HEK293 (cell line): Measurements from ENCODE around the gene CNTN2.

Experiments
- CTCF ChIA-PET: fragments of 350-600 bp; formaldehyde crosslinking; extraction: SDS; loops from one replicate; lab custom pipeline; 2021; ENCODE audit warnings: antibody characterized with exemption; lab: Yijun Ruan, JAX
- POLR2A ChIA-PET: fragments of 300-600 bp; formaldehyde crosslinking; extraction: SDS; loops from one replicate; lab custom pipeline; 2020; ENCODE audit warnings: antibody characterized with exemption, inconsistent platforms; lab: Yijun Ruan, JAX
- H3K27ac ChIP-seq: fragments of 200-500 bp; sonication (Bioruptor generic); 2 replicates; pipeline ENCODE4 v1.5.1; 2014; ENCODE audit warnings: low read depth, low read length, control low read depth, inconsistent platforms; ENCODE audit errors: extremely low read depth
- H3K36me3 ChIP-seq, 2 experiments: fragments of 200-500 bp in 1 of 2; sonication (Bioruptor generic) in 1 of 2; 1 replicate in 1 of 2; 2 replicates in 1 of 2; pipeline ENCODE4 v1.5.1; 2014 to 2017; ENCODE audit warnings: inconsistent platforms in 2 of 2, low read length in 2 of 2; ENCODE audit not compliant: control insufficient read depth in 2 of 2, insufficient read depth in 1 of 2
- H3K4me1 ChIP-seq: fragments of 200-500 bp; sonication (Bioruptor generic); 2 replicates; pipeline ENCODE4 v1.5.1; 2014; ENCODE audit warnings: mild to moderate bottlenecking, low read length, inconsistent platforms; ENCODE audit not compliant: control insufficient read depth, insufficient read depth
- H3K4me3 ChIP-seq: 2 replicates; pipeline ENCODE4 v1.5.1; 2011; ENCODE audit warnings: low read depth, mild to moderate bottlenecking, control low read depth, low read length, moderate library complexity
- H3K9me3 ChIP-seq: fragments of 200-500 bp; sonication (Bioruptor generic); 2 replicates; pipeline ENCODE4 v1.5.1; 2014; ENCODE audit warnings: low read depth, low read length, inconsistent platforms; ENCODE audit not compliant: control insufficient read depth, insufficient read depth
- RBAK ChIP-seq: fragments of 450-650 bp; formaldehyde crosslinking; IDR thresholded peaks from 2 replicates; pipeline ENCODE4 v1.5.1; 2016; ENCODE audit warnings: missing biosample characterization, missing genetic modification characterization
- SP7 ChIP-seq: fragments of 450-650 bp; formaldehyde crosslinking; IDR thresholded peaks from 2 replicates; pipeline ENCODE4 v1.5.1; 2016; ENCODE audit warnings: missing biosample characterization, missing genetic modification characterization
- WT1 ChIP-seq: fragments of 450-650 bp; formaldehyde crosslinking; IDR thresholded peaks from 2 replicates; pipeline ENCODE4 v1.5.1; 2016; ENCODE audit warnings: missing biosample characterization, missing genetic modification characterization
- ZFP41 ChIP-seq: fragments of 450-650 bp; formaldehyde crosslinking; IDR thresholded peaks from 2 replicates; pipeline ENCODE4 v1.5.1; 2016; ENCODE audit warnings: missing biosample characterization, missing genetic modification characterization, borderline replicate concordance
- ZIC2 ChIP-seq: fragments of 450-650 bp; formaldehyde crosslinking; IDR thresholded peaks from 2 replicates; pipeline ENCODE4 v1.5.1; 2016; ENCODE audit warnings: missing biosample characterization, missing genetic modification characterization
- ZNF18 ChIP-seq: fragments of 450-650 bp; formaldehyde crosslinking; IDR thresholded peaks from 2 replicates; pipeline ENCODE4 v1.5.1; 2016; ENCODE audit warnings: missing biosample characterization, missing genetic modification characterization
- ZNF211 ChIP-seq: fragments of 450-650 bp; formaldehyde crosslinking; IDR thresholded peaks from 2 replicates; pipeline ENCODE4 v1.5.1; 2016; ENCODE audit warnings: low read depth, missing biosample characterization, missing genetic modification characterization
- ZNF292 ChIP-seq: fragments of 450-650 bp; formaldehyde crosslinking; IDR thresholded peaks from 2 replicates; pipeline ENCODE4 v1.5.1; 2016; ENCODE audit warnings: low read depth, missing biosample characterization, missing genetic modification characterization, borderline replicate concordance
- ZNF521 ChIP-seq: fragments of 450-650 bp; formaldehyde crosslinking; IDR thresholded peaks from 2 replicates; pipeline ENCODE4 v1.5.1; 2017; ENCODE audit warnings: missing biosample characterization, mild to moderate bottlenecking, missing genetic modification characterization
- ZNF529 ChIP-seq: fragments of 450-650 bp; formaldehyde crosslinking; IDR thresholded peaks from 2 replicates; pipeline ENCODE4 v1.5.1; 2017; ENCODE audit warnings: missing genetic modification characterization, missing biosample characterization; ENCODE audit not compliant: insufficient replicate concordance
- ZNF549 ChIP-seq: fragments of 450-650 bp; IDR thresholded peaks from 2 replicates; pipeline ENCODE4 v1.5.1; 2018; ENCODE audit warnings: missing biosample characterization, missing genetic modification characterization, mild to moderate bottlenecking, inconsistent platforms, moderate library complexity
- ZNF600 ChIP-seq: fragments of 450-650 bp; formaldehyde crosslinking; IDR thresholded peaks from 2 replicates; pipeline ENCODE4 v1.5.1; 2016; ENCODE audit warnings: missing biosample characterization, missing genetic modification characterization
- ZNF610 ChIP-seq: fragments of 450-650 bp; formaldehyde crosslinking; IDR thresholded peaks from 2 replicates; pipeline ENCODE4 v1.5.1; 2016; ENCODE audit warnings: missing biosample characterization, missing genetic modification characterization, borderline replicate concordance
- ZNF624 ChIP-seq: fragments of 450-650 bp; formaldehyde crosslinking; IDR thresholded peaks from 2 replicates; pipeline ENCODE4 v1.5.1; 2017; ENCODE audit warnings: missing biosample characterization, missing genetic modification characterization
- ZNF639 ChIP-seq: fragments of 450-650 bp; formaldehyde crosslinking; IDR thresholded peaks from 2 replicates; pipeline ENCODE4 v1.5.1; 2016; ENCODE audit warnings: missing biosample characterization, missing genetic modification characterization
- ZNF837 ChIP-seq: fragments of 450-650 bp; formaldehyde crosslinking; IDR thresholded peaks from 2 replicates; pipeline ENCODE4 v1.5.1; 2016; ENCODE audit warnings: missing biosample characterization, missing genetic modification characterization
- ZSCAN18 ChIP-seq: fragments of 450-650 bp; formaldehyde crosslinking; IDR thresholded peaks from 2 replicates; pipeline ENCODE4 v1.5.1; 2016; ENCODE audit warnings: missing biosample characterization, missing genetic modification characterization
- ZSCAN4 ChIP-seq: fragments of 450-650 bp; formaldehyde crosslinking; IDR thresholded peaks from 2 replicates; pipeline ENCODE4 v1.5.1; 2017; ENCODE audit warnings: missing biosample characterization, missing genetic modification characterization
- TF ChIP-seq, protein P1 (sequence below): fragments of 450-650 bp; formaldehyde crosslinking; IDR thresholded peaks from 2 replicates; pipeline ENCODE4 v1.5.1; 2016; ENCODE audit warnings: missing biosample characterization, missing genetic modification characterization

CNTN2 gene

DNA sequence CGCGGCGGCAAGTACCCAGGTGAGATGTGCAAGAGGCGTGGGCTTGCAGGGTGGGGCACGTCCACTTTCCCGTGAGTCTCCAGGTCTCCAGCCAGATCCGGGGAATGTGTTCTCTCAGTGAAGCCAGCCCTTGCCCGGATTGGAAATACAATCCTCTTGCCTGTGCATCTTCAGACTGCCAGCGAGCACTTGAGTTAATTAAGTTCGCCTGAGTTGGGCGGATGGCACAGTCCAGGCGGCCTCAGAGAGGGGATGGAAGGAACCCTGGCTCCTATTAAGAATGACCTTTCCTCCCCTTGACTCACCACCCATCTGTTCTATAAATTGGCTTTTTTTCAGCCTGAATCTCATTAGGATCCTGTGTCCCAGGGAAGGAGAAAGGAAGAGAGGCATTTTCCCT is 33.3 kb upstream of the CNTN2 start:
- no peak overlapping the region for H3K27ac ChIP-seq
- ChIA-PET CTCF (interaction anchor here (0.6 kb wide), 1 partner anchor 409 kb away, joined by 3 read pairs; no protein-coding TSS in a partner anchor), POLR2A (no interaction called here)
- no peaks in the 10 kb centered on the region for H3K9me3 ChIP-seq
- no peaks in the 10 kb centered on the region for H3K4me1 ChIP-seq
- H3K4me3 ChIP-seq, result no peak overlapping the region
- H3K36me3 ChIP-seq, result no peaks in the 10 kb centered on the region
- TF ChIP-seq WT1 (tag by site-specific recombination), result no peak
- no peak for TF ChIP-seq ZNF529
- TF ChIP-seq ZNF600 (tag by site-specific recombination), result no peak
- TF ChIP-seq ZNF639 (tag by site-specific recombination), result no peak
- no peak for TF ChIP-seq ZNF624 (tag by site-specific recombination)
- TF ChIP-seq, protein P1, sequence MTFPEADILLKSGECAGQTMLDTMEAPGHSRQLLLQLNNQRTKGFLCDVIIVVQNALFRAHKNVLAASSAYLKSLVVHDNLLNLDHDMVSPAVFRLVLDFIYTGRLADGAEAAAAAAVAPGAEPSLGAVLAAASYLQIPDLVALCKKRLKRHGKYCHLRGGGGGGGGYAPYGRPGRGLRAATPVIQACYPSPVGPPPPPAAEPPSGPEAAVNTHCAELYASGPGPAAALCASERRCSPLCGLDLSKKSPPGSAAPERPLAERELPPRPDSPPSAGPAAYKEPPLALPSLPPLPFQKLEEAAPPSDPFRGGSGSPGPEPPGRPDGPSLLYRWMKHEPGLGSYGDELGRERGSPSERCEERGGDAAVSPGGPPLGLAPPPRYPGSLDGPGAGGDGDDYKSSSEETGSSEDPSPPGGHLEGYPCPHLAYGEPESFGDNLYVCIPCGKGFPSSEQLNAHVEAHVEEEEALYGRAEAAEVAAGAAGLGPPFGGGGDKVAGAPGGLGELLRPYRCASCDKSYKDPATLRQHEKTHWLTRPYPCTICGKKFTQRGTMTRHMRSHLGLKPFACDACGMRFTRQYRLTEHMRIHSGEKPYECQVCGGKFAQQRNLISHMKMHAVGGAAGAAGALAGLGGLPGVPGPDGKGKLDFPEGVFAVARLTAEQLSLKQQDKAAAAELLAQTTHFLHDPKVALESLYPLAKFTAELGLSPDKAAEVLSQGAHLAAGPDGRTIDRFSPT (tag by site-specific recombination), result no peak
- no peak for TF ChIP-seq ZNF610 (tag by site-specific recombination)
- no peak for TF ChIP-seq ZNF837
- no peak for TF ChIP-seq ZIC2 (tag by site-specific recombination)
- no peak for TF ChIP-seq ZFP41
- TF ChIP-seq ZNF521 (tag by site-specific recombination), result no peak
- TF ChIP-seq ZSCAN18 (tag by site-specific recombination), result no peak
- no peak for TF ChIP-seq ZNF211
- no peak for TF ChIP-seq SP7 (tag by site-specific recombination)
- TF ChIP-seq RBAK (tag by site-specific recombination), result no peak
- TF ChIP-seq ZNF549 (tag by site-specific recombination), result no peak
- no peak for TF ChIP-seq ZNF18 (tag by site-specific recombination)
- no peak for TF ChIP-seq ZNF292
- no peak for TF ChIP-seq ZSCAN4 (tag by site-specific recombination)
